ENCODE results near the gene CNTF. TPM values are rescaled to one million over a fixed set of nuclear protein-coding genes. Genes with fewer than 3 reads are reported as not detected.
A peak's percentile ranks its signal among the peaks of the same experiment; 100 is the strongest.

The CNTF gene
- total and polyA plus RNA-seq, 2 of the 4 experiments (the other 2 are of a cell fraction): 1.2 to 2.3 TPM

- TF ChIP-seq FOS (IDR thresholded peaks at IDR 0.05; ENCODE audit: low read depth, low read length) (peak; percentile 85), NFE2L2 (IDR thresholded peaks at IDR 0.05; ENCODE audit: low read depth, low read length) (peak; percentile 29; the same call in 1 of the 2 replicates)
These were observed 44.8 kb upstream of the CNTF start (continued) for GRCh38 chr11:58577555-58578135.

GRCh38 chr11:58578136-58578634, 44.3 kb upstream of the CNTF start:
- Histone ChIP-seq H3K4ac (ENCODE audit: low read depth, low read length) (peak overlapping the region; percentile 98), H4K91ac (ENCODE audit: insufficient read depth, low read depth, low read length) (peak overlapping the region; percentile 97), H4K8ac (ENCODE audit: low read depth in 2 of 2, low read length in 2 of 2) (peak overlapping the region; percentile 88 to 98), H3K36me3 (ENCODE audit: control insufficient read depth, insufficient read depth, low read length) (no peaks in the 10 kb centered on the region), H3K4me3 (ENCODE audit: insufficient read depth, low read depth, low read length) (peak overlapping the region; percentile 61), H3K27me3 (ENCODE audit: control insufficient read depth, insufficient read depth, low read length) (no peaks in the 10 kb centered on the region), H3K79me1 (ENCODE audit: low read depth in 1 of 2, low read length in 2 of 2) (peaks cover 8 to 27% of the 10 kb centered on the region in 2 experiments; a peak in 3 of 4 replicates), H3K14ac (replicated peaks; ENCODE audit: low read depth, low read length) (peak overlapping the region; percentile 95), H3K23ac (ENCODE audit: low read depth, low read length) (peak overlapping the region; percentile 92), H3K9me1 (ENCODE audit: insufficient read depth, low read length) (peaks cover 5% of the 10 kb centered on the region; the same call in 1 of the 2 replicates), H4K5ac (ENCODE audit: low read depth, low read length) (peak overlapping the region; percentile 91), H3K9me3 (ENCODE audit: control insufficient read depth, insufficient read depth, low read length) (no peaks in the 10 kb centered on the region), H2AK5ac (ENCODE audit: low read depth, low read length) (peak overlapping the region; percentile 94), H2AFZ (replicated peaks; ENCODE audit: low read length, poor library complexity) (peak overlapping the region; percentile 96), H3K4me2 (ENCODE audit: low read depth, low read length) (peak overlapping the region; percentile 74), H3K9ac (ENCODE audit: low read depth, low read length) (peak overlapping the region; percentile 91), H2BK15ac (ENCODE audit: low read depth, low read length) (peak overlapping the region; percentile 51; the same call in 1 of the 3 replicates), H2BK20ac (ENCODE audit: low read depth, low read length) (peak overlapping the region; percentile 66; the same call in 1 of the 2 replicates), H4K20me1 (ENCODE audit: insufficient read depth, low read length) (peaks cover 7% of the 10 kb centered on the region), H3K27ac (ENCODE audit: insufficient read depth, low read length) (peak overlapping the region; percentile 94), H2BK120ac (ENCODE audit: low read depth, low read length) (peak overlapping the region; percentile 91), H2AK9ac (replicated peaks; ENCODE audit: low read depth, low read length, poor library complexity) (peak overlapping the region; percentile 100), H3K56ac (ENCODE audit: extremely low read depth, insufficient read depth, low read length) (peak overlapping the region; percentile 99), H3K4me1 (ENCODE audit: control insufficient read depth, insufficient read depth, low read length) (peaks cover 12% of the 10 kb centered on the region), H3K18ac (ENCODE audit: low read depth, low read length) (peak overlapping the region; percentile 78), H2BK5ac (ENCODE audit: low read depth, low read length, poor library complexity, severe bottlenecking) (peak overlapping the region; percentile 95)
- no TSS peak for BruUV-seq (replicated peaks)
- DNase-seq (peak; percentile 99), ATAC-seq (ENCODE audit: low read depth) (peak; percentile 67)
- intact Hi-C loops (cut with micrococcal nuclease) (loop anchor here (5.0 to 10.0 kb wide), 3 partner anchors 324 to 977 kb away; partner anchors contain the start of gene FAM111A), in situ Hi-C loops (cut with MboI; ENCODE audit: low sequenced_read_pairs) (loop anchor here (5.0 to 25.0 kb wide), 3 partner anchors 49 to 984 kb away; no protein-coding TSS in a partner anchor), dilution Hi-C loops (cut with HindIII; ENCODE audit: low sequenced_read_pairs, unreplicated experiment) (no loop called here)
- POLR2A ChIA-PET (ENCODE audit: unreplicated experiment): interaction anchor here (1.0 kb wide), 1 partner anchor 51 kb away, joined by 4 read pairs; no protein-coding TSS in a partner anchor
- CTCF ChIA-PET: interaction anchor here (0.7 to 1.8 kb wide), 2 partner anchors 9 to 10 kb away, joined by 5 to 6 read pairs; no protein-coding TSS in a partner anchor
- WGBS, 2 experiments (ENCODE audit: extremely low coverage in 2 of 2, insufficient read length in 1 of 2): 2% methylated on average over 7 of the region's 33 CpGs; no CpG with 5 or more reads in 1 of the 2 experiments
- TF ChIP-seq CHD1 (IDR thresholded peaks at IDR 0.05; ENCODE audit: low read depth, low read length) (peak; percentile 99), RAD21 (IDR thresholded peaks at IDR 0.05; ENCODE audit: low read length) (no peak), BHLHE40 (IDR thresholded peaks at IDR 0.05; ENCODE audit: low read depth, low read length) (peak; percentile 97), CTCF (conservative IDR thresholded peaks at IDR 0.05; ENCODE audit: low read depth, low read length) (no peak), RCOR1 (IDR thresholded peaks at IDR 0.05; ENCODE audit: insufficient replicate concordance, low read length) (no peak), POLR2A (IDR thresholded peaks at IDR 0.05; ENCODE audit: low read depth, low read length) (peak; percentile 36; the same call in 1 of the 2 replicates)
